DOHH2 (cell line): ENCODE measurements around the gene MARK4.

ENCODE experiments used
- EZH2phosphoT487 ChIP-seq: fragments of 200-600 bp; sonication (generic); IDR thresholded peaks from 2 replicates; pipeline ENCODE4 v1.6.1; 2017; ENCODE audit warnings: borderline replicate concordance, mild to moderate bottlenecking, antibody characterized with exemption, low read length, moderate library complexity, mixed read lengths
- TF ChIP-seq, protein P1 (sequence below): fragments of 200-600 bp; sonication (generic); IDR thresholded peaks from one replicate; pipeline ENCODE4 v1.5.1; 2014; ENCODE audit warnings: antibody characterized with exemption, mild to moderate bottlenecking, low read depth, low read length; ENCODE audit not compliant: poor library complexity, severe bottlenecking

DNA sequence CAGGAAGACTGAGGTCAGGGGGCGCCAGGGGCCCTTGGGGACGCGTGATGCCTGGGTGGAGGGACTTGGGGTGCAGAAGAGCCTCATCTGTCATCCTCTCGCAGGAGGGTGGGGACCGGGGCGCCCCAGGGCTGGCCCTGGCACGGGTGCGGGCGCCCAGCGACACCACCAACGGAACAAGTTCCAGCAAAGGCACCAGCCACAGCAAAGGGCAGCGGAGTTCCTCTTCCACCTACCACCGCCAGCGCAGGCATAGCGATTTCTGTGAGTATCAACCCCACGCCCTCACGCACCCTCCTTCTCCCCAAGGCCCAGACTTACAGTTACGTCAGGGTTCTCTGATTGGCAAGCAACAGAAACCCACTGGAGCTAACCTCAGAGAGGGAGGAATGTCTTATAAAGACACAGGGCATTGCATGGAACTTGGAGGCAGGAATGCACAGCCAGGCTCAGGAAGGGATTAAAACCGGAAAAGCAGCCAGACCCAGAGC is 29.4 kb downstream of the MARK4 start:
- TF ChIP-seq, protein P1, sequence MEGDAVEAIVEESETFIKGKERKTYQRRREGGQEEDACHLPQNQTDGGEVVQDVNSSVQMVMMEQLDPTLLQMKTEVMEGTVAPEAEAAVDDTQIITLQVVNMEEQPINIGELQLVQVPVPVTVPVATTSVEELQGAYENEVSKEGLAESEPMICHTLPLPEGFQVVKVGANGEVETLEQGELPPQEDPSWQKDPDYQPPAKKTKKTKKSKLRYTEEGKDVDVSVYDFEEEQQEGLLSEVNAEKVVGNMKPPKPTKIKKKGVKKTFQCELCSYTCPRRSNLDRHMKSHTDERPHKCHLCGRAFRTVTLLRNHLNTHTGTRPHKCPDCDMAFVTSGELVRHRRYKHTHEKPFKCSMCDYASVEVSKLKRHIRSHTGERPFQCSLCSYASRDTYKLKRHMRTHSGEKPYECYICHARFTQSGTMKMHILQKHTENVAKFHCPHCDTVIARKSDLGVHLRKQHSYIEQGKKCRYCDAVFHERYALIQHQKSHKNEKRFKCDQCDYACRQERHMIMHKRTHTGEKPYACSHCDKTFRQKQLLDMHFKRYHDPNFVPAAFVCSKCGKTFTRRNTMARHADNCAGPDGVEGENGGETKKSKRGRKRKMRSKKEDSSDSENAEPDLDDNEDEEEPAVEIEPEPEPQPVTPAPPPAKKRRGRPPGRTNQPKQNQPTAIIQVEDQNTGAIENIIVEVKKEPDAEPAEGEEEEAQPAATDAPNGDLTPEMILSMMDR, result no peak
- TF ChIP-seq EZH2phosphoT487, result no peak
